Osteocyte (in vitro differentiated cells): ENCODE data around the gene CADM2. TPM values are rescaled to one million over a fixed set of nuclear protein-coding genes. Genes with fewer than 3 reads are reported as not detected.
"Not testable (repeated sequence)": the region's sequence is repeated elsewhere in the genome, so short reads cannot be mapped to it uniquely, and the experiment has no call there.

Experiments used
- DNase-seq: peaks from one replicate; pipeline ENCODE4 v3.0.0; 2021; ENCODE audit warnings: mixed read lengths; ENCODE audit not compliant: unreplicated experiment; ENCODE audit errors: extremely low spot score
- H3K27ac Mint-ChIP-seq: one replicate; pipeline ENCODE4 v1.8.0; 2021; ENCODE audit warnings: mild to moderate bottlenecking, mixed read lengths; ENCODE audit not compliant: unreplicated experiment
- H3K27me3 Mint-ChIP-seq: one replicate; pipeline ENCODE4 v1.8.0; 2021; ENCODE audit warnings: mixed read lengths; ENCODE audit not compliant: unreplicated experiment
- H3K36me3 Mint-ChIP-seq: one replicate; pipeline ENCODE4 v1.8.0; 2021; ENCODE audit warnings: mixed read lengths; ENCODE audit not compliant: unreplicated experiment
- H3K4me1 Mint-ChIP-seq: one replicate; pipeline ENCODE4 v1.8.0; 2021; ENCODE audit warnings: mixed read lengths; ENCODE audit not compliant: unreplicated experiment
- H3K4me3 Mint-ChIP-seq: one replicate; pipeline ENCODE4 v1.8.0; 2021; ENCODE audit warnings: mild to moderate bottlenecking, moderate library complexity, mixed read lengths; ENCODE audit not compliant: unreplicated experiment
- H3K9me3 Mint-ChIP-seq: one replicate; pipeline ENCODE4 v1.8.0; 2021; ENCODE audit warnings: mixed read lengths; ENCODE audit not compliant: unreplicated experiment
- total RNA-seq: library from RNA; stranded (reverse); gene quantifications from 2 replicates; pipeline ENCODE4 v1.2.1, GENCODE V29; 2021
- TF ChIP-seq, protein P1 (sequence below): fragments of 200-600 bp; sonication (generic); IDR thresholded peaks from 2 replicates; pipeline ENCODE4 v1.5.0; 2021; ENCODE audit warnings: antibody characterized with exemption, mild to moderate bottlenecking, moderate library complexity

CADM2 gene
- total RNA-seq, 1 donor from 2014 or later = 1.5 TPM

DNA sequence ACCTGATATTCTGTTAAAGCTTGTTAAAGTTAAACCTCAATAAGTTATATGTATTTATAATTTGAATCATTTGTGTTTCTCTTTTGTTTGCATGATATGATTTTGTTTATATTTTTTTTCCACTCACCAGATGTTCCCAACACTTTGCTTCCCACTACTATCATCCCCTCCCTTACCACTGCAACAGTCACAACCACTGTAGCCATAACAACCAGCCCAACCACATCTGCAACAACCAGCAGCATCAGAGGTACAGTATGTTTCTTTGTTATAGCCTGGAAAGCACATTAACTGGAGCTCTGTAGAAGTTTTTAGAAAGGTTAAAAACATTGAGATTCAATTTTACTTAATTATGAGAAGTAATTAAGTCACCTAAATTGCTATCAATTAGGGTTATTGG, 1020.2 kb downstream of the CADM2 start:
- Mint-ChIP-seq H3K4me1 (no peaks in the 10 kb centered on the region), H3K27me3 (peaks cover 6% of the 10 kb centered on the region), H3K27ac (no peak overlapping the region), H3K36me3 (no peaks in the 10 kb centered on the region), H3K4me3 (no peak overlapping the region), H3K9me3 (no peaks in the 10 kb centered on the region)
- TF ChIP-seq, protein P1, sequence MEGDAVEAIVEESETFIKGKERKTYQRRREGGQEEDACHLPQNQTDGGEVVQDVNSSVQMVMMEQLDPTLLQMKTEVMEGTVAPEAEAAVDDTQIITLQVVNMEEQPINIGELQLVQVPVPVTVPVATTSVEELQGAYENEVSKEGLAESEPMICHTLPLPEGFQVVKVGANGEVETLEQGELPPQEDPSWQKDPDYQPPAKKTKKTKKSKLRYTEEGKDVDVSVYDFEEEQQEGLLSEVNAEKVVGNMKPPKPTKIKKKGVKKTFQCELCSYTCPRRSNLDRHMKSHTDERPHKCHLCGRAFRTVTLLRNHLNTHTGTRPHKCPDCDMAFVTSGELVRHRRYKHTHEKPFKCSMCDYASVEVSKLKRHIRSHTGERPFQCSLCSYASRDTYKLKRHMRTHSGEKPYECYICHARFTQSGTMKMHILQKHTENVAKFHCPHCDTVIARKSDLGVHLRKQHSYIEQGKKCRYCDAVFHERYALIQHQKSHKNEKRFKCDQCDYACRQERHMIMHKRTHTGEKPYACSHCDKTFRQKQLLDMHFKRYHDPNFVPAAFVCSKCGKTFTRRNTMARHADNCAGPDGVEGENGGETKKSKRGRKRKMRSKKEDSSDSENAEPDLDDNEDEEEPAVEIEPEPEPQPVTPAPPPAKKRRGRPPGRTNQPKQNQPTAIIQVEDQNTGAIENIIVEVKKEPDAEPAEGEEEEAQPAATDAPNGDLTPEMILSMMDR = no peak
- no peak for DNase-seq

DNA sequence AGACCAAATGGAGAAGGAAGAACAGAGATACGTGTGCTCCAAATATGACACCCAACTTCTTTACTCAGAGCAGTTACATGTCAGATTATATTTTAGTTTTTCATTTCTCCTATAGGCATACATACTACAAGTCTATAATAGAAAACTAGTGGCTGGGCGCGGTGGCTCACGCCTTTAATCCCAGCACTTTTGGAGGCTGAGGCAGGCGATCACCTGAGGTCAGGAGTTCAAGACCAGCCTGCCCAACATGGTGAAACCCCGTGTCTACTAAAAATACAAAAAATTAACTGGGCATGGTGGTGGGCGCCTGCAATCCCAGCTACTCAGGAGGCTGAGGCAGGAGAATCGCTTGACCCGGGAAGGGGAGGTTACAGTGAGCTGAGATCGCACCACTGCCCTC, 1030.8 kb downstream of the CADM2 start:
- not testable (repeated sequence) for H3K9me3 Mint-ChIP-seq, H3K27me3 Mint-ChIP-seq, H3K4me1 Mint-ChIP-seq, H3K4me3 Mint-ChIP-seq, DNase-seq, H3K27ac Mint-ChIP-seq, H3K36me3 Mint-ChIP-seq

DNA sequence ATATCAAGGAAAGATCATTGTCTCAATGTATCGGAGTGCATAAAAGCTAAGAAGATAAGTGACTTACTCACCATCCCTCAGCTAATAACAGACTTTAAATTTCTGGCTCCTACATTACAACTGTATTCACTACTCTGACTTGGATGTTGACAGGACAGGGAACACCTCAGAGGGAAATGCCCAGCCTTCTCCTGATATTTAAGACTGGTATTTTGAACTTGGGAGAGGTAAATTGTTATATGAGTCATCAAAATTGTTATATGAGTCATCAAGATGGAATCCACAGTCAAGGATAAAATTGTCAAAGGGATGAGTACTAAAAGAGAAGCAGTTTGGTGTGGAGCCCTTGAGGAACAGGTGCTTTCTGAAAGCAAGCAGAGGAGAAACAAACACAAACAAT, 1070.8 kb downstream of the CADM2 start:
- Mint-ChIP-seq H3K9me3 (no peaks in the 10 kb centered on the region), H3K4me1 (no peaks in the 10 kb centered on the region), H3K36me3 (no peaks in the 10 kb centered on the region), H3K27ac (no peak overlapping the region), H3K27me3 (peaks cover 4% of the 10 kb centered on the region), H3K4me3 (no peak overlapping the region)
- DNase-seq = no peak
- TF ChIP-seq, protein P1 = no peak

DNA sequence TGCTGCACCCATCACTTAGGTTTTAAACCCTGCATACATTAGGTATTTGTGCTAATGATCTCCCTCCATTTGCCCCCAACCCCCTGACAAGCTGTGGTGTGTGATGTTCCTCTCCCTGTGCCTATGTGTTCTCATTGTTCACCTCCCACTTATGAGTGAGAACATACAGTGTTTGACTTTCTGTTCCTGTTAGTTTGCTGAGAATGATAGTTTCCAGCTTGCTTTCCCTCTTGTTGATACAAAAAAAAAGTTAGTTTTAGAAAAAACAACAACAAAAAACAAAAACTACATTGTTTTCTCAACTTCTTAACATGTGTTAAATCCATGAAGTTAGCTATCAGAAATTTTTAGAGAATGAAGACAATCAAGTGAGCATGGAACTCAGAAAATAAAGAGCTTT, 1079.1 kb downstream of the CADM2 start:
- H3K4me1 Mint-ChIP-seq = no peaks in the 10 kb centered on the region
- no peak overlapping the region for H3K27ac Mint-ChIP-seq
- H3K4me3 Mint-ChIP-seq = no peak overlapping the region
- TF ChIP-seq, protein P1 = no peak
- peaks cover 2% of the 10 kb centered on the region for H3K27me3 Mint-ChIP-seq
- peaks cover 3% of the 10 kb centered on the region for H3K9me3 Mint-ChIP-seq
- no peaks in the 10 kb centered on the region for H3K36me3 Mint-ChIP-seq
- DNase-seq = no peak

DNA sequence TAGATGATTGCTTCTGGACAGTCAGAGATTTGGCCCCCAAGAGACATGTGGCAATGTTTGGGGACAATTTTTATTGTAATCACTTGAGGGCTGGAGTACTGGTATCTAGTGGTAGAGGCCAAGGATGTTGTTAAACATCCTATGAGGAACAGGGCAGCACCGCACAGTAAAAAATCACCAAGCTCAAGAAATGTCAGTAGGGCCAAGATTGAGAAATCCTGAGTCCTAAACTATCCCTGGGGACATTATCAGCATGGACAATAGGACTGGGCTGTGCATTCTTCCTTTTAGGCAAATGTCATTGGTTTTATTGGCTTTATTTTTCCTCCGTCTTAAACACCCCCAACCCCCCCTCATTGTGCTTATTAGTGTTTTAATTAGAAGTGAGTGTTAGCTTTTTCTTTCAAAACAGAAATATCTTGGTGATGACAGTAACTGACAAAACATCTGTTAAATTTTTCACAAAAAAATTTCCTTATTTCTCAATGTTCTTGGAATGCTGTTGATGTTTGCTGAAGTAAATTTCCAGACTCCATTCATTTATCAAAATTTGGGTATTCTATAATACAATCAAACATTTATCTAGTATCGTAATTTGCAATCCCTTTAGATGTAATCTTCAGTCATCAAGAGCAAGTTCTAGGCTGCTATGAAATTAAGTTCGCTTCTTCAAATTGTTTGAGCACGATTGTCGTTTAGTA, 1087.8 kb downstream of the CADM2 start:
- no peaks in the 10 kb centered on the region for H3K9me3 Mint-ChIP-seq
- H3K4me1 Mint-ChIP-seq = no peaks in the 10 kb centered on the region
- TF ChIP-seq, protein P1 = no peak
- H3K27me3 Mint-ChIP-seq = no peaks in the 10 kb centered on the region
- H3K36me3 Mint-ChIP-seq = no peaks in the 10 kb centered on the region
- no peak overlapping the region for H3K4me3 Mint-ChIP-seq
- H3K27ac Mint-ChIP-seq = no peak overlapping the region
- DNase-seq = no peak
